SH-SY5Y (cell line): ENCODE results near the gene ZNF516.

ENCODE experiments used
- GATA2 ChIP-seq: IDR thresholded peaks from 2 replicates; pipeline ENCODE4 v1.6.1; 2011; ENCODE audit warnings: mild to moderate bottlenecking, low read depth, low read length
- GATA3 ChIP-seq: IDR thresholded peaks from 2 replicates; pipeline ENCODE4 v1.6.1; 2011; ENCODE audit warnings: low read depth, mild to moderate bottlenecking, low read length, moderate library complexity

GRCh38 chr18:76483780-76484179, 11.3 kb downstream of the ZNF516 start:
- TF ChIP-seq GATA3: no peak
- TF ChIP-seq GATA2: no peak
